OCI-LY3 (cell line): ENCODE data around the gene WWOX.

Experiments
- CTCF ChIP-seq: fragments of 200-600, 300-600 bp; sonication (generic); IDR thresholded peaks from 2 replicates; pipeline ENCODE4 v1.5.1; 2014; ENCODE audit warnings: antibody characterized with exemption, low read length, low read depth
- EZH2phosphoT487 ChIP-seq: fragments of 200-600 bp; shearing (Covaris generic); IDR thresholded peaks from 2 replicates; pipeline ENCODE4 v1.6.1; 2018; ENCODE audit warnings: antibody characterized with exemption, mixed run types, low read depth

DNA sequence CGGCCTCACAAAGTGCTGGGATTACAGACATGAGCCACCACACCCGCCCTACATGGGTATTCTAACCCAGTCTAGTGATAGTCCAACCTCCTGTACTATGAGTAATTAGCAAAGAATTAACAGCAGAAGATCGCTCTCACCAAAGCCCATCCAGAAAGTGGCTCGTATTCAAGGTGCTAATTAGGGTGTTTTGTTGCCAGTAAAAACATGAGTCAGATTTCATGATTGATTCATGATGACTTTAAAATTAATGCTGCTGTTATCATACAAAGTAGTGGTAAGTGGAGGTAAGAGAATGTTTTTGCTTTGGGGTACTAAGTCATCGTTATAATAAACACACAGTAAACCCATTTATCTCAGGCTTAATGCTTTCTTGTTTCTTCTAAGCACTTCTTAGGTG is 428.8 kb downstream of the WWOX start:
- TF ChIP-seq CTCF (no peak), EZH2phosphoT487 (no peak)
